IMR-90 (cell line): ENCODE data around the gene DENND1A. TPM values are rescaled to one million over a fixed set of nuclear protein-coding genes. Genes with fewer than 3 reads are reported as not detected.

Experiments used
- ATAC-seq: fragments of 200-7000 bp; cut with Tn5 transposase; 2 replicates; pipeline ENCODE4 v1.9.1; 2020; ENCODE audit warnings: low read depth, mild to moderate bottlenecking, moderate library complexity
- BruUV-seq: library from RNA; stranded (reverse); fragments of 400-500 nt; replicated peaks from 2 replicates; lab custom pipeline; 2021; lab: Mats Ljungman, UMichigan
- CTCF ChIA-PET: fragments of 300-600 bp; formaldehyde crosslinking; extraction: SDS; loops from one replicate; lab custom pipeline; 2021; ENCODE audit warnings: antibody characterized with exemption; lab: Yijun Ruan, JAX
- POLR2A ChIA-PET: fragments of 300-600 bp; sonication (Branson Sonifier 250); formaldehyde crosslinking; loops from one replicate; lab custom pipeline; 2022; ENCODE audit warnings: antibody characterized with exemption; ENCODE audit not compliant: unreplicated experiment; lab: Charles Lee
- DNase-seq: peaks from one replicate; pipeline ENCODE4 v3.0.0; 2013
- H2AFZ ChIP-seq: replicated peaks from 2 replicates; pipeline ENCODE3; 2013; ENCODE audit warnings: low read length, mild to moderate bottlenecking; ENCODE audit not compliant: poor library complexity
- H2AK5ac ChIP-seq: 2 replicates; pipeline ENCODE4 v1.6.1; 2013; ENCODE audit warnings: low read depth, low read length, inconsistent platforms
- H2AK9ac ChIP-seq: replicated peaks from 2 replicates; pipeline ENCODE3; 2013; ENCODE audit warnings: mild to moderate bottlenecking, low read depth, low read length, moderate library complexity; ENCODE audit not compliant: poor library complexity
- H2BK120ac ChIP-seq: 2 replicates; pipeline ENCODE4 v1.6.1; 2013; ENCODE audit warnings: low read depth, low read length, inconsistent platforms
- H2BK15ac ChIP-seq: 3 replicates; pipeline ENCODE4 v1.6.1; 2013; ENCODE audit warnings: low read depth, low read length, inconsistent platforms
- H2BK20ac ChIP-seq: 2 replicates; pipeline ENCODE4 v1.6.1; 2013; ENCODE audit warnings: low read depth, mild to moderate bottlenecking, inconsistent platforms, low read length, moderate library complexity
- H2BK5ac ChIP-seq: 2 replicates; pipeline ENCODE4 v1.6.1; 2013; ENCODE audit warnings: mild to moderate bottlenecking, low read depth, low read length, inconsistent platforms; ENCODE audit not compliant: poor library complexity, severe bottlenecking
- H3K14ac ChIP-seq: replicated peaks from 2 replicates; pipeline ENCODE4 v1.6.1; 2013; ENCODE audit warnings: low read depth, low read length, inconsistent platforms
- H3K18ac ChIP-seq: 2 replicates; pipeline ENCODE4 v1.6.1; 2013; ENCODE audit warnings: low read depth, low read length, control low read depth
- H3K23ac ChIP-seq: 2 replicates; pipeline ENCODE4 v1.6.1; 2013; ENCODE audit warnings: low read depth, low read length, inconsistent platforms
- H3K27ac ChIP-seq: 2 replicates; pipeline ENCODE4 v1.5.1; 2013; ENCODE audit warnings: mild to moderate bottlenecking, control low read depth, low read length; ENCODE audit not compliant: insufficient read depth
- H3K27me3 ChIP-seq: 2 replicates; pipeline ENCODE4 v1.6.1; 2013; ENCODE audit warnings: low read length; ENCODE audit not compliant: control insufficient read depth, insufficient read depth
- H3K36me3 ChIP-seq: 2 replicates; pipeline ENCODE4 v1.6.1; 2013; ENCODE audit warnings: low read length, mixed read lengths; ENCODE audit not compliant: control insufficient read depth, insufficient read depth
- H3K4ac ChIP-seq: 2 replicates; pipeline ENCODE4 v1.6.1; 2013; ENCODE audit warnings: low read depth, low read length, inconsistent platforms
- H3K4me1 ChIP-seq: 2 replicates; pipeline ENCODE4 v1.6.1; 2013; ENCODE audit warnings: low read length, mixed read lengths; ENCODE audit not compliant: control insufficient read depth, insufficient read depth
- H3K4me2 ChIP-seq: 2 replicates; pipeline ENCODE4 v1.6.1; 2013; ENCODE audit warnings: low read depth, mild to moderate bottlenecking, control low read depth, low read length, moderate library complexity
- H3K4me3 ChIP-seq: 2 replicates; pipeline ENCODE4 v1.5.1; 2013; ENCODE audit warnings: low read depth, mild to moderate bottlenecking, control low read depth, low read length, moderate library complexity; ENCODE audit not compliant: insufficient read depth
- H3K56ac ChIP-seq: 2 replicates; pipeline ENCODE4 v1.6.1; 2013; ENCODE audit warnings: low read length, inconsistent platforms; ENCODE audit not compliant: insufficient read depth; ENCODE audit errors: extremely low read depth
- H3K79me1 ChIP-seq, 2 experiments: 2 replicates each; pipeline ENCODE4 v1.6.1; 2013; ENCODE audit warnings: low read length in 2 of 2, inconsistent platforms in 1 of 2, low read depth in 1 of 2
- H3K9ac ChIP-seq: 2 replicates; pipeline ENCODE4 v1.6.1; 2013; ENCODE audit warnings: low read depth, low read length, control low read depth
- H3K9me1 ChIP-seq: 2 replicates; pipeline ENCODE4 v1.6.1; 2013; ENCODE audit warnings: low read length, inconsistent platforms; ENCODE audit not compliant: insufficient read depth
- H3K9me3 ChIP-seq: 2 replicates; pipeline ENCODE4 v1.6.1; 2013; ENCODE audit warnings: low read length; ENCODE audit not compliant: control insufficient read depth, insufficient read depth
- H4K20me1 ChIP-seq: 2 replicates; pipeline ENCODE4 v1.6.1; 2013; ENCODE audit warnings: low read length, inconsistent platforms; ENCODE audit not compliant: insufficient read depth
- H4K5ac ChIP-seq: 2 replicates; pipeline ENCODE4 v1.6.1; 2013; ENCODE audit warnings: mild to moderate bottlenecking, low read depth, low read length, control low read depth
- H4K8ac ChIP-seq, 2 experiments: 2 replicates each; pipeline ENCODE4 v1.6.1; 2013; ENCODE audit warnings: low read depth in 2 of 2, low read length in 2 of 2, control low read depth in 1 of 2, inconsistent platforms in 1 of 2
- H4K91ac ChIP-seq: 2 replicates; pipeline ENCODE4 v1.6.1; 2013; ENCODE audit warnings: low read depth, low read length, inconsistent platforms; ENCODE audit not compliant: insufficient read depth
- FOS ChIP-seq: fragments of 150-350 bp; IDR thresholded peaks from 2 replicates; pipeline ENCODE4 v1.6.1; 2016; ENCODE audit warnings: low read depth, low read length
- WGBS, 2 experiments: methylation state at CpG; one replicate each; pipeline versions ENCODE4 v1.1.5 to v1.1.7; 2013; ENCODE audit warnings: missing lambda C conversion rate in 2 of 2; ENCODE audit not compliant: insufficient read length in 1 of 2; ENCODE audit errors: extremely low coverage in 2 of 2; 5-methylcytosine and 5-hydroxymethylcytosine counted together
- dilution Hi-C: fragments of 300-500 bp; cut with HindIII; formaldehyde crosslinking; loops from one replicate; pipeline ENCODE4 v1.14.3; 2018; ENCODE audit warnings: low sequenced_read_pairs; ENCODE audit not compliant: unreplicated experiment
- in situ Hi-C: fragments of 300-500 bp; cut with MboI; formaldehyde crosslinking; loops from 3 replicates; pipeline ENCODE4 v1.14.3; 2019; ENCODE audit warnings: low sequenced_read_pairs, inconsistent platforms, mixed read lengths
- intact Hi-C: fragments of 100-400 bp; cut with micrococcal nuclease; formaldehyde crosslinking; loops from 2 replicates; pipeline ENCODE4 v1.10.0; 2022
- polyA plus RNA-seq, 3 experiments: library from polyadenylated mRNA; depleted of rRNA; stranded (reverse); fragments of >200 nt; gene quantifications; 2 replicates each; pipeline ENCODE4 v1.2.3, GENCODE V29; 2012; ENCODE audit warnings: low replicate concordance in 1 of 3
- total RNA-seq: library from RNA; depleted of rRNA; stranded (reverse); fragments of >200 nt; gene quantifications from 2 replicates; pipeline ENCODE4 v1.2.3, GENCODE V29; 2012

Gene DENND1A
- total and polyA plus RNA-seq, 2 of the 4 experiments (the other 2 are of a cell fraction): 21.4 to 27.6 TPM

DNA sequence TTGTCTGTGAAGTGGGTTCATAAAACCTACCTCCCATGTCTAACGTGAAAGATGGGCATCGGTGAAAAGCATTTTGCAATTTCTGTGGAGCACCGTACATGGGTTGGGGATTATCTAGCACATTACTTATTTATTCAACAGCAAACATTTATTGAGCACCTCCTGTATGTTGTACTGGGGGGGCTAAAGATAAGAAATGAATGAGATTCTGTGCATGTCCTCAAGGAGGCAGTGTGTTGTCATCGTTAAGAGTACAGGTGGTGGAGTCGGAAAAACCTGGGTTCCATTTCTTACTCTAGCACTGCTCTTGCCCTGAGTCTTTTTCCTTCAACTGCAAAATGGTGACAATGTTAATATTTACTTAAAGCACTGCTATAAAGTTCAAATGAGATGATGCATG is 30.4 kb upstream of the DENND1A start:
- H2BK120ac ChIP-seq: no peak overlapping the region
- no peak overlapping the region for H4K5ac ChIP-seq
- no peak overlapping the region for H3K4me3 ChIP-seq
- dilution Hi-C loops (no loop called here), intact Hi-C loops (no loop called here), in situ Hi-C loops (no loop called here)
- H3K79me1 ChIP-seq: no peaks in the 10 kb centered on the region
- H2AFZ ChIP-seq: no peak overlapping the region
- POLR2A ChIA-PET: no interaction called here
- ATAC-seq (no peak), DNase-seq (no peak)
- no peak overlapping the region for H2AK9ac ChIP-seq
- peaks cover 49% of the 10 kb centered on the region for H3K27me3 ChIP-seq
- H3K56ac ChIP-seq: no peak overlapping the region
- H3K23ac ChIP-seq: no peak overlapping the region
- peaks cover 7% of the 10 kb centered on the region for H3K9me3 ChIP-seq
- no peak overlapping the region for H3K14ac ChIP-seq
- H4K91ac ChIP-seq: no peak overlapping the region
- CTCF ChIA-PET: no interaction called here
- no peak overlapping the region for H2BK5ac ChIP-seq
- H4K20me1 ChIP-seq: no peaks in the 10 kb centered on the region
- no peak overlapping the region for H4K8ac ChIP-seq
- H3K18ac ChIP-seq: no peak overlapping the region
- no peak overlapping the region for H3K9ac ChIP-seq
- no peak overlapping the region for H2BK20ac ChIP-seq
- no peak overlapping the region for H2AK5ac ChIP-seq
- H3K36me3 ChIP-seq: no peaks in the 10 kb centered on the region
- no peak overlapping the region for H3K27ac ChIP-seq
- no peaks in the 10 kb centered on the region for H3K9me1 ChIP-seq
- no peak overlapping the region for H3K4ac ChIP-seq
- H3K4me2 ChIP-seq: no peak overlapping the region
- no peaks in the 10 kb centered on the region for H3K4me1 ChIP-seq
- no TSS peak for BruUV-seq
- WGBS, 2 experiments: no CpG with 5 or more reads among the region's 5 CpGs
- no peak overlapping the region for H2BK15ac ChIP-seq
- TF ChIP-seq FOS: no peak
